GM03348 (cell line): Measurements from ENCODE around the gene SHC2.
A peak's percentile ranks its signal among the peaks of the same experiment; 100 is the strongest.

Experiments used
- DNase-seq: peaks from one replicate; pipeline ENCODE4 v3.0.0; 2012; ENCODE audit warnings: low spot score

SHC2 gene

GRCh38 chr19:372306-372890, 88.4 kb downstream of the SHC2 start:
- DNase-seq: peak; percentile 95

GRCh38 chr19:371501-372168, 89.2 kb downstream of the SHC2 start:
- no peak for DNase-seq

- no peak for DNase-seq
These were observed 90.0 kb downstream of the SHC2 start for GRCh38 chr19:370641-371330.

GRCh38 chr19:369876-370275, 91.0 kb downstream of the SHC2 start:
- no peak for DNase-seq

- no peak for DNase-seq
These were observed 91.6 kb downstream of the SHC2 start for GRCh38 chr19:369256-369655.

- no peak for DNase-seq
These were observed 92.2 kb downstream of the SHC2 start for GRCh38 chr19:368630-369024.

- DNase-seq: no peak
These were observed 92.7 kb downstream of the SHC2 start for GRCh38 chr19:367963-368629.

- DNase-seq: no peak
These were observed 93.3 kb downstream of the SHC2 start for GRCh38 chr19:367561-367960.

GRCh38 chr19:366951-367350, 93.9 kb downstream of the SHC2 start:
- DNase-seq: no peak
